Vagina (tissue), 2 donors: Measurements from ENCODE around the gene NOP53. TPM values are rescaled to one million over a fixed set of nuclear protein-coding genes. Genes with fewer than 3 reads are reported as not detected.

Source experiments
- DNase-seq, 2 donors: peaks; one replicate each; pipeline ENCODE4 v3.0.0-alpha.2; 2017; ENCODE audit errors: extremely low spot score in 2 of 2
- H3K27ac ChIP-seq: fragments of 200-600 bp; sonication (generic); one replicate; pipeline ENCODE4 v1.5.1; 2019
- H3K27me3 ChIP-seq: fragments of 200-600 bp; sonication (generic); one replicate; pipeline ENCODE4 v1.5.1; 2019
- H3K36me3 ChIP-seq, 2 donors: fragments of 200-600 bp; sonication (generic); one replicate each; pipeline ENCODE4 v1.5.1; 2017 to 2019
- H3K4me1 ChIP-seq: fragments of 200-600 bp; sonication (generic); one replicate; pipeline ENCODE4 v1.5.1; 2019
- H3K4me3 ChIP-seq, 2 donors: fragments of 200-600 bp; sonication (generic); 1 replicate in 1 of 2; 2 replicates in 1 of 2; pipeline ENCODE4 v1.5.1; 2016 to 2019
- H3K9me3 ChIP-seq: fragments of 200-600 bp; sonication (generic); one replicate; pipeline ENCODE4 v1.5.1; 2019
- POLR2A ChIP-seq, 2 donors: fragments of 450-650 bp; IDR thresholded peaks; one replicate each; pipeline ENCODE4 v1.6.1; 2017; ENCODE audit warnings: antibody characterized with exemption in 2 of 2, mild to moderate bottlenecking in 2 of 2, moderate library complexity in 2 of 2
- POLR2AphosphoS5 ChIP-seq, 2 donors: sonication (generic); formaldehyde crosslinking; IDR thresholded peaks; one replicate each; pipeline ENCODE4 v1.9.0; 2017; ENCODE audit warnings: antibody characterized with exemption in 2 of 2, mild to moderate bottlenecking in 2 of 2, low read depth in 1 of 2; ENCODE audit not compliant: insufficient read depth in 1 of 2
- intact Hi-C: fragments of 100-400 bp; cut with DNase I; formaldehyde crosslinking; loops from one replicate; pipeline ENCODE4 v1.15.1; 2023
- total RNA-seq: library from RNA; depleted of rRNA; stranded (reverse); fragments of >200 nt; gene quantifications from one replicate; pipeline ENCODE4 v1.2.3, GENCODE V29; 2016
- TF ChIP-seq, protein P1 (sequence below), 3 experiments: fragments of 450-650 bp in 2 of 3; fragments of 200-600 bp in 1 of 3; sonication (generic) in 1 of 3; IDR thresholded peaks; one replicate each; pipeline ENCODE4 v1.5.1; 2017 to 2019; ENCODE audit warnings: antibody characterized with exemption in 3 of 3, mild to moderate bottlenecking in 2 of 3, moderate library complexity in 2 of 3

NOP53 gene
- total RNA-seq, 1 donor from 2014 or later, result 517 TPM

DNA sequence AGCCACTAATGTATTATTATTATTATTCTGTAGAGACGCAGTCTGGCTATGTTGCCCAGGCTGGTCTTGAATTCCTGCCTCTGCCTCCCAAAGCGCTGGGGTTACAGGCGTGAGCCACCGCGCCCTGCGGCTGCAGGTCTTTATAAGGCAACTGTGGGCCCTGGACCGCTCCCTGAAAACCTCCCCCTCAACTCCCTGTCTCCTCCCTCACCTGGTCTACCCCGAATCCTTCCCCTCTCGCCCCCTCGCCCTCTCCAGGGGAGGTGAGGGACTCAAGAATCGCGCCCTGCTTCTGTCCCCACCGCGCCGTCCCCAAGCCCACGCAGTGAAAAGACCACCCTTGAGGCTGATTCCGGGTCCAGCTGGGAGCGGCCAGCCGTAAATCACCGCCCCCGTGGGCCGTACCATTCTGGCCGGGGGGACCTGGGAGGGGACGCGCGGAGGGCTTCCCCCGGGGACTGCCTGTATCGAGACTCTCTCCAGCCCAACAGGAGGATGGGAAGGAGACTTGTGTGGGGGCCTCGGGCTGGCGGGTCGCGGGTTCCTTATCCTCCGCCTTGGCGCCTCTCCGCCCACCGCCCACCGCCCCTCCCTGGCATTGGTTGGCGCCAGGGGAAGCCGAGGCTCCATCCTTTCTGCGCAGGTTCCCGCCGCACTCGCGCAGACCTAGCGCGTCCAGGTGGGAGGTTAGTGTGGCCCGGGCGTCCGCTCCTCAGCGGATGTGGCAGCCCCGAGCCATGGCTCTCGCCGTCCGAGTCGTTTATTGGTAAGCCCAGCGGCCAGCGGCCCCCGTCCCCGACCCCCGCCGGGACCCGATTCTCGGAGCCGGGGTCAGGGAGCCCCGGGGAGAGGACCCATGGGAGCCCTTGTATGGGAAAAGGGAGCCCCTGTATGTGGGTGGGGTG, 33.0 kb downstream of the NOP53 start, which contains the start of gene SELENOW:
SELENOW (plus strand) TSS at position 655 of the 905 bp plus-strand sequence; CDS start at position 738, 83 bp downstream.
- H3K4me1 ChIP-seq, result peaks cover 47% of the 10 kb centered on the region
- intact Hi-C loops, result no loop called here

GRCh38 chr19:47778954-47779351, 33.6 kb downstream of the NOP53 start:
- no peak for TF ChIP-seq POLR2A (IDR thresholded peaks at IDR 0.05)
- TF ChIP-seq, protein P1, sequence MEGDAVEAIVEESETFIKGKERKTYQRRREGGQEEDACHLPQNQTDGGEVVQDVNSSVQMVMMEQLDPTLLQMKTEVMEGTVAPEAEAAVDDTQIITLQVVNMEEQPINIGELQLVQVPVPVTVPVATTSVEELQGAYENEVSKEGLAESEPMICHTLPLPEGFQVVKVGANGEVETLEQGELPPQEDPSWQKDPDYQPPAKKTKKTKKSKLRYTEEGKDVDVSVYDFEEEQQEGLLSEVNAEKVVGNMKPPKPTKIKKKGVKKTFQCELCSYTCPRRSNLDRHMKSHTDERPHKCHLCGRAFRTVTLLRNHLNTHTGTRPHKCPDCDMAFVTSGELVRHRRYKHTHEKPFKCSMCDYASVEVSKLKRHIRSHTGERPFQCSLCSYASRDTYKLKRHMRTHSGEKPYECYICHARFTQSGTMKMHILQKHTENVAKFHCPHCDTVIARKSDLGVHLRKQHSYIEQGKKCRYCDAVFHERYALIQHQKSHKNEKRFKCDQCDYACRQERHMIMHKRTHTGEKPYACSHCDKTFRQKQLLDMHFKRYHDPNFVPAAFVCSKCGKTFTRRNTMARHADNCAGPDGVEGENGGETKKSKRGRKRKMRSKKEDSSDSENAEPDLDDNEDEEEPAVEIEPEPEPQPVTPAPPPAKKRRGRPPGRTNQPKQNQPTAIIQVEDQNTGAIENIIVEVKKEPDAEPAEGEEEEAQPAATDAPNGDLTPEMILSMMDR (IDR thresholded peaks at IDR 0.05), result no peak
- TF ChIP-seq POLR2AphosphoS5 (IDR thresholded peaks at IDR 0.05; ENCODE audit: insufficient read depth in 1 of 2, low read depth in 1 of 2), result no peak
- H3K27me3 ChIP-seq, result no peaks in the 10 kb centered on the region
- peak overlapping the region; percentile 86 for H3K4me3 ChIP-seq
- H3K4me1 ChIP-seq, result peaks cover 47% of the 10 kb centered on the region
- no peak for DNase-seq
- H3K9me3 ChIP-seq, result no peaks in the 10 kb centered on the region
- intact Hi-C loops, result no loop called here
- peak overlapping the region; percentile 99 for H3K27ac ChIP-seq
- H3K36me3 ChIP-seq, result peaks cover 0 to 22% of the 10 kb centered on the region in 2 donors

More for the DNA sequence above, 33.0 kb downstream of the NOP53 start, which contains the start of gene SELENOW:
- peak within 1 kb of the TSS; percentile 86 for H3K4me3 ChIP-seq
- peak within 1 kb of the TSS; percentile 99 for H3K27ac ChIP-seq
- no peak for DNase-seq
- H3K27me3 ChIP-seq, result no peaks in the 10 kb centered on the region
- no peaks in the 10 kb centered on the region for H3K9me3 ChIP-seq
- TF ChIP-seq POLR2AphosphoS5 (IDR thresholded peaks at IDR 0.05; ENCODE audit: insufficient read depth in 1 of 2, low read depth in 1 of 2) (peak; percentile 89 to 99), POLR2A (IDR thresholded peaks at IDR 0.05) (peak in 1 of 2 donors; percentile 95)
- TF ChIP-seq, protein P1 (IDR thresholded peaks at IDR 0.05), result no peak
- H3K36me3 ChIP-seq, result peaks cover 0 to 15% of the 10 kb centered on the region in 2 donors

- Histone ChIP-seq H3K9me3 (no peaks in the 10 kb centered on the region), H3K27me3 (no peaks in the 10 kb centered on the region), H3K36me3 (peaks cover 0 to 29% of the 10 kb centered on the region in 2 donors), H3K27ac (peak overlapping the region; percentile 99), H3K4me1 (peaks cover 47% of the 10 kb centered on the region), H3K4me3 (peak overlapping the region; percentile 86)
- TF ChIP-seq, protein P1 (IDR thresholded peaks at IDR 0.05), result no peak
- TF ChIP-seq POLR2AphosphoS5 (IDR thresholded peaks at IDR 0.05; ENCODE audit: insufficient read depth in 1 of 2, low read depth in 1 of 2), result peak in 1 of 2 donors; percentile 46
- intact Hi-C loops, result loop anchor here (10.0 kb wide), 1 partner anchor 65 kb away; the partner anchor contains the start of gene EHD2
- DNase-seq, result no peak
Measured at GRCh38 chr19:47779524-47780214, 34.3 kb downstream of the NOP53 start.

- peaks cover 47% of the 10 kb centered on the region for H3K4me1 ChIP-seq
Measured at GRCh38 chr19:47780215-47780551, 34.8 kb downstream of the NOP53 start.

More at GRCh38 chr19:47780215-47780551, 34.8 kb downstream of the NOP53 start:
- H3K9me3 ChIP-seq, result no peaks in the 10 kb centered on the region
- intact Hi-C loops, result loop anchor here (10.0 kb wide), 1 partner anchor 65 kb away; the partner anchor contains the start of gene EHD2
- H3K4me3 ChIP-seq, result peak overlapping the region; percentile 86
- H3K27ac ChIP-seq, result peak overlapping the region; percentile 99
- H3K27me3 ChIP-seq, result no peaks in the 10 kb centered on the region
- no peak for DNase-seq
- TF ChIP-seq POLR2AphosphoS5 (IDR thresholded peaks at IDR 0.05; ENCODE audit: insufficient read depth in 1 of 2, low read depth in 1 of 2) (no peak), POLR2A (IDR thresholded peaks at IDR 0.05) (no peak)
- TF ChIP-seq, protein P1 (IDR thresholded peaks at IDR 0.05), result no peak
- H3K36me3 ChIP-seq, result peaks cover 0 to 33% of the 10 kb centered on the region in 2 donors
